ENCODE measurements around the gene MEFV.
A peak's percentile ranks its signal among the peaks of the same experiment; 100 is the strongest.

Gene MEFV

GRCh38 chr16:3266873-3267537 lies 10.6 kb upstream of the MEFV start:
- peak; percentile 58 for DNase-seq (ENCODE audit: low spot score)

- peak; percentile 99 for DNase-seq (ENCODE audit: low spot score)
Observed at GRCh38 chr16:3264137-3265036, 8.0 kb upstream of the MEFV start.

- DNase-seq (ENCODE audit: low spot score), result no peak
Observed at GRCh38 chr16:3262517-3262916, 6.1 kb upstream of the MEFV start.

DNA sequence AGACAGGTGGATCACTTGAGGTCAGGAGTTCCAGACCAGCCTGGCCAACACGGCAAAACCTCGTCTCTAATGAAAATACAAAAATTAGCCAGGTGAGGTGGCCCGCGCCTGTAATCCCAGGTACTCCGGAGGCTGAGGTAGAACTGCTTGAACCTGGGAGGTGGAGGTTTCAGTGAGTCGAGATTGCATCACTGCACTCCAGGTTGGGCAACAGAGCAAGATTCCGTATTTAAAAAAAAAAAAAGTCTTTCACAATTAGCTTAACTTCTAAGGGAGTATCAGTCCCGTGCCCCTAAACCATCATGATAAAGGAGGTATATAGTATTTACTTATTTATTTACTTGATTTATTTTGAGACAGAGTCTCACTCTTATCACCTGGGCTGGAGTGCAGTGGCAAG lies 3.4 kb upstream of the MEFV start:
- DNase-seq (ENCODE audit: low spot score), result no peak

DNA sequence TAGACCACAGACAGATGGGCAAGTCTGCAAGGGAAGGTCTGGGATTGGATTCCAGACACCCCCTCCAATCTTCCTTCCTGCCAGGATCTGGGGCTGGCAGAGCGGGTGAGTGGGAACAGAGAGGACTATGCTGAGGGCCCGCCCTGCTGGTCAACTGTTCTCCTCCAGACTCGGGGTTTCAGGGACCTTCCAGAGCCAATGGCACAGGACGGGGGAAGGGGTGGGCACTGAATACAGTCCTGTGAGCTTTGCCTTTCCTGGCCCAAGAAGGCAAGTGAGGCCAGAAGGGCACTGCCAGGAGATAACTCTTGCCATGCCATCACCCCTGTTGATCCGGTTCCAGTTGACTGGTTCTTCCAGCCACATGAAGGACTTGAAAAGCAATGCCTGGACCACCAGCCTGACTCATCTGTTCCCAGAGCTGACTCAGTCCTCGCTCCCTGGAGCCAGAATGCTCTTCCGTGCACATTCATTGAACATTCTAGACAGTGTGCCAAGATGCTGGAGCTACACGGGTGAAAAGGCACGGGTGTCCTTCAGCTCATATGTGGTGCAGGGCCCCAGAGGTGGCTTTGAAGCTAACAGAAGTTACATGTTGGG lies 533 bp upstream of the MEFV start:
- DNase-seq (ENCODE audit: low spot score), result no peak

GRCh38 chr16:3254309-3254708 lies 2.1 kb downstream of the MEFV start:
- no peak for DNase-seq (ENCODE audit: low spot score)

DNA sequence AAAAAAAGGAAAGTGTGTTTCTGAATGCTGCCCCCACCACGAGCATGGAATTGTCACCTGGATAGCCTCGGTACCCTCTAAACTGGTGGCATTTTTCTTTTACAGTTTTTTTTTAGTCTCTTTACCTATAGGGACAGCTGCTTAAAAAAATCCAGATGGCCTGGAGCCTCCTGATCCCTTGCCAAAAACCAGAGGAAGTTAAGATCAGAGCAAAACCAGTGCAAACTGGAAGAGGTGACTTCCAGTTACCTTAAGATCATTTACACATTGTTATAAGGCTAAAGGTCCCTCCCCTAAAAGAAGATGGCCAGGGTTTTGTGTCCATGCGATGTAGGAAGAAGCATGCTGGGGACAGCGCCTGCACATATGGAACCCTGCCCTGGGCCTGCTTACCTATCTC lies 3.5 kb downstream of the MEFV start:
- DNase-seq (ENCODE audit: low spot score), result no peak

- no peak for DNase-seq (ENCODE audit: low spot score)
Observed at GRCh38 chr16:3249451-3249850, 7.0 kb downstream of the MEFV start.

DNA sequence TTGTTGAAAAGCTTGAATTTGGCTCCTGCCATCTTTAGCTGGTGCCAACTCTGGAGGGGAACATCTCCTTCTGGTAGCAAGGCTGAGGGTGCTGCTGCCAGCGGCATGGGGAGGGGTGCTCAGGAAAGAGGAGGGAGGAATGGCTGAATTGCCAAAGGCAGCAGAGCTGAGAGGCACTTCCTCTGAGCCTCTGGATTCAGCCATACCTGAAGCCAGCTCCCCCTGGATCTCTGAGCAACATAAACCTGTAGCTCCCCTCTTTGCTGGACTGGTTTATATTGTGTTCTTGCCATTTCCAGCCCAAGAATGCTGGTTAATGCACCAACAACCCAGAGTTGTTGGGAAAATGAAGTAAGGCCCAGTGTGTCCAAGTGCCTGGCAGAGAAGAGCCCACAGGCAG lies 7.4 kb downstream of the MEFV start:
- DNase-seq (ENCODE audit: low spot score), result no peak

DNA sequence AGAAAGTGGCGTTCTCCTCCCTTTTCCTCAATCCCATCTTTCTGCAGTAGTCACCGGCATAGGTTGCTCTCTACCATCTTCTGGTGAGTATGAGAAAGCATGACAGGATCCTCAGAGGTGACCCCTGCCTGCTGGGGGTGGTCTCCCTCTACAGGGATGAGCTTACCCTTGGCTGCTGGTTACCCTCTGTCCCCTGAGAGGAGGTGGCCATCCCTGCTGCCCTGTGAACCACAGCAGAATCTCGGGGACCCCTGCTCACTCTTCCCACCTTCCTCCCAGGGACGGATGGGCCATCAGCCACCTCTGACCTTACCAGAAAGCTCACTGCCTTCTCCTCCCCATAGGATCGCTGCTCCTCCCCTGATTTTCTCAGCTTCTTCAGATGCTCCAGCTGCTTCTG lies 7.8 kb downstream of the MEFV start:
- no peak for DNase-seq (ENCODE audit: low spot score)

DNA sequence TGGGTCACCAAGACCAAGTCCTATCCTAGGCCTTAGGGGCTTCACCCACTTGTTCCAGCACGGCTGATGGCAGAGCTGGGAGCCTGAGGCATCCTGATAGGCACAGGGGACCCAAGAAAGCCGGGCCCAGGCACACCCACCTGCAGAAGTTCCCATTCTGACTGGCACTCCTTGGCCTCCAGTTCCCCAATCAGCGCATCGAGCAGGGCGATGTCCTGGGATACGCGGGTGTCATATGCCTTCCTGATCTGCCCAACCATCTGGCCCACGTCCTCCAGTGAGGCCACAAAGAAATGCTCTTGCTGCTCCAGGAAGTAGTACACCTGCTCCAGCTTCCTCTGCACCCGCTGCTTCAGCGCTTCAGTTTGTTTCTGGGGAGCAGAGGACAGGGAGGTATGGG lies 9.6 kb downstream of the MEFV start:
- DNase-seq (ENCODE audit: low spot score), result no peak

DNA sequence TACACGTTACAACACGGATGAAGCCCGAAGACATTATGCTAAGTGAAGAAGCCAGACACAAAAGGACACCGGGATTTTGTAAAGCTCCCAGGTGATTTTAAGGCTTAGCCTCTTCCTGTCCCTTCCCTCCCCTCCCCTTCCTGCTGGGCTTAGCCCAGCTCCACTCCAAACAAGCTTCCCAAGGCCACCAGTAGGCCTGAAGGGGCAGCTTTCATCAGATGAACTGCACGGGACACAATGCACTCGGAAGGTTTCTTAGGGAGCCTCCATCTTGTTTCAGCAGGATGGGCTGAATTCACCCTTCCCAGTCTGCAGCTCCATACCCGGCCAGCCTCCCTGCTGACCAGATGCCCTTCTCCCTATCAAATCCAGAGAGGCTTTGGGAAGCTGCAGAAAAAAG lies 10.4 kb downstream of the MEFV start:
- DNase-seq (ENCODE audit: low spot score), result no peak

- DNase-seq (ENCODE audit: low spot score), result no peak
Observed at GRCh38 chr16:3243882-3244281, 12.6 kb downstream of the MEFV start.

GRCh38 chr16:3242709-3243108 lies 13.7 kb downstream of the MEFV start:
- no peak for DNase-seq (ENCODE audit: low spot score)

DNA sequence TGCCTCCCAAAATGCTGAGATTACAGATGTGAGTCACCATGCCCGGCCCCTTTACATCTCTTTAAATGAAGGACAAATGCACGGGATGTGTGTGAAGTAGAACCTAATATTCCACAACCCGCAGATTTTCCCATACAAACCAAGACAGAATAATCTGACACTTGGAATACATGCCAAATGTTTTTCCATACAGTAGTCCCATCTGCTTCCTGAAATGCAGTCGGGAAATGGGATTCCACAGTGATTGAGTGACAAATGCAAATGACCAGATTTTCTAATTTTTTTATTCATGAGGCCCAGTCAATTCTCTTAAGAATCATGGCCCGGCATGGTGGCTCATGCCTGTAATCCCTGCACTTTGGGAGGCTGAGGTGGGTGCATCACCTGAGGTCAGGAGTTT lies 14.7 kb downstream of the MEFV start:
- no peak for DNase-seq (ENCODE audit: low spot score)

- no peak for DNase-seq (ENCODE audit: low spot score)
Observed at GRCh38 chr16:3235856-3236669, 20.4 kb downstream of the MEFV start.

GRCh38 chr16:3234857-3235561 lies 21.4 kb downstream of the MEFV start, which contains the start of gene ZNF200:
TSS of gene ZNF200 (minus strand) at chr16:3235158. CDS start at chr16:3233755, 1,403 bp downstream.
- peak; percentile 98 for DNase-seq (ENCODE audit: low spot score)

DNA sequence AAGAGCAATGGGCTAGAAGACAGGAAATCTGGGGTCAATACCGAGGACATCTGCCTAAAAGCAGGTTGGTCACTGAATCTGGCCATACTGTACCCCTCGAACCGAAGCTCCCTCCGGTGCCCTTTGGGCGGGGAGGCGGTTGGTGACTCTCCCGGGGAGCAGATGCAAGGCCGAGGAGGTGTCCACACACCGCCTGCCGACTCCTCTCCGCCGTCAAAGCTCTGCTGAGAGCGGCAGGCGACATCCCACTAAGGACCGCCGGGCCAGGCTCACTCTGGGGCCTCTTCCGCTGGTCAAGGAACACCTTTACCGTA lies 21.9 kb downstream of the MEFV start:
- no peak for DNase-seq (ENCODE audit: low spot score)

DNA sequence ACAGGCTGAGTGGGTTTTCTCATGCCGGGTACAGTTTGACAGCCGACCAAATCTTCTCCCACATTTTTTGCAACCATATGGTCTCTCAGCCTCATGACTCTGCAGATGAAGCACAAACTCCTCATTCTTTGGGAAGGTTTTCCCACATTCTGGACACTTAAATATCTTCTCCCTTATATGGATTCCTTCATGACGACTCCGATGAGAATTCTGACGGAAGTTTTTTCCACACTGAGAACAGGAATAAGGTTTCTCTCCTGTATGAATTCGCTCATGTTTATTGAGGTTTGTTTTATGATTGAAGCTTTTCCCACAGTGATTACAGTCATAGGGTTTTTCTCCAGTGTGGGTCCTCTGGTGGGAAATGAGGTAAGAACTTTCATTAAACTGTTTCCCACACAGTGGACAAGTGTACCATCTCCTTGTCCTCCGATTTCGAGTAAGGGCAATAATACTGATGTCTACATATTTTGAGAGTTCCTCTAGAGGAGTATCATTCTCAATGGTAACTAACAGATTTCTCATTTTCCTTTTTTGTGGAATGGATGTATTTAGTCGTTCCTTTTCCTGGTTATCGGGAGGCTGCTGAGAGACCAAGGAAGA lies 32.4 kb downstream of the MEFV start:
- no peak for DNase-seq (ENCODE audit: low spot score)

DNA sequence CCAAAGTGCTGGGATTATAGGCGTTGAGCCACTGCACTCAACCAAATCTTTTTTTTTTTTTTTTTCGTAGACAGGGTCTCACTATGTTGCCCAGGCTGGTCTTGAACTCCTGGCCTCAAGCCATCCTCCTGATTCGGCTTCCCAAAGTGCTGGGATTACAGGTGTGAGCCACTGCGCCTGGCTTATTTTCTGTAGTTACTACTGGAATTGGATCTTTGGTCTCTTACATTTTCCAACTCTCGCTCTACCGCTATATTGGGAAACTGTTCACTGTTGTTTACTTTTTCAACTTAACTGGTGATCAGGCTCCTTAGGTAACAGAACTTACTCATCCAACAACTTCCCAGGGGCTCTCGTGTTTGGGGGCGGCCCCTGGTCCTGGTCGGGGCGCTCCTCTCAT lies 35.6 kb downstream of the MEFV start:
- no peak for DNase-seq (ENCODE audit: low spot score)

GRCh38 chr16:3216263-3216640 lies 40.2 kb downstream of the MEFV start:
- DNase-seq (ENCODE audit: low spot score), result no peak

Data from Ammon's horn (tissue), 1 donor.